C4-2B (cell line): ENCODE data around the gene TMEM214.

ENCODE experiments used
- H3K27ac ChIP-seq: fragments of 450-650 bp; 2 replicates; pipeline ENCODE4 v1.5.1; 2017
- CTCF ChIP-seq: fragments of 450-650 bp; conservative IDR thresholded peaks from 2 replicates; pipeline ENCODE4 v1.5.1; 2017; ENCODE audit warnings: mild to moderate bottlenecking
- ZFX ChIP-seq: fragments of 450-650 bp; IDR thresholded peaks from 2 replicates; pipeline ENCODE4 v1.6.1; 2017

TMEM214 gene

GRCh38 chr2:27051902-27052645, 19.3 kb downstream of the TMEM214 start:
- peak overlapping the region; percentile 68 for H3K27ac ChIP-seq

DNA sequence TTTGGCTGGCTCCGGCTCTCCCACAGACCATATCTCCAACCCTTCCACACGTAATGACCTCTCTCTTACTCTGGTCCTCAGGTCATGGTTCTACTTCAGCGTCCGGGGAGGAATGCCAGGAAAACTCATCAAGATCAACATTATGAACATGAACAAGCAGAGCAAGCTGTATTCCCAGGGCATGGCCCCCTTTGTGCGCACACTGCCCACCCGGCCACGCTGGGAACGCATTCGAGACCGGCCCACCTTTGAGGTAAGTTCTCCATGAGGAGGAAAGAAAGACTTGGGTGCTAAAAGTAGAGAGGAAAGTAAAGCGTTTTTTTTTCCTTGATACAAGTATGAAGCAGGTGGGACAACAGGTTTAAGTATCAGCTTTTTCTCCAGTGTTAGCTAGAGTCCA, 20.6 kb downstream of the TMEM214 start:
- H3K27ac ChIP-seq = no peak overlapping the region
- no peak for TF ChIP-seq ZFX
- TF ChIP-seq CTCF = no peak

More at GRCh38 chr2:27051902-27052645, 19.3 kb downstream of the TMEM214 start:
- TF ChIP-seq CTCF = no peak
- no peak; the same call in 1 of the 2 replicates for TF ChIP-seq ZFX

- no peak overlapping the region for H3K27ac ChIP-seq
- no peak for TF ChIP-seq CTCF
- TF ChIP-seq ZFX = no peak
Observed at GRCh38 chr2:27053776-27054175, 21.0 kb downstream of the TMEM214 start.

DNA sequence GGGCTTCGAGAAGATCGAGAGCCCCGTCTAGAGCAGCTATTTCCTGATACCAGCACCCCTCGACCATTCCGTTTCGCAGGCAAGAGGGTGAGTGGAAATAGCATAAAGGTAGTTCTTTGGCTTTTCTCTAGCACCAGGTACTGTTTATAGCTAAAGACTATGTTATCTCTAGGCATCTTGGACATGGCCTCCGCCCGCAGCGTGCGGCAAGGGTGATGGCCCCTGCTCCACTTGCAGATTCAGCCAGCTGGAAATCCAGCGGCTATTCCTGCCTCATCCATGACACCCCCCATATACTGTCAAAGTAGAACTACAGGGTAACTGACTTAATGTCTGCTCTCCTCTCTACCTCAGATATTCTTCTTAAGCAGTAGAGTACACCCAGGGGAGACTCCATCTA, 22.0 kb downstream of the TMEM214 start:
- H3K27ac ChIP-seq = no peak overlapping the region
- TF ChIP-seq CTCF = no peak
- no peak for TF ChIP-seq ZFX

GRCh38 chr2:27057184-27057583, 24.4 kb downstream of the TMEM214 start:
- no peak for TF ChIP-seq ZFX
- TF ChIP-seq CTCF = no peak
- no peak overlapping the region for H3K27ac ChIP-seq

DNA sequence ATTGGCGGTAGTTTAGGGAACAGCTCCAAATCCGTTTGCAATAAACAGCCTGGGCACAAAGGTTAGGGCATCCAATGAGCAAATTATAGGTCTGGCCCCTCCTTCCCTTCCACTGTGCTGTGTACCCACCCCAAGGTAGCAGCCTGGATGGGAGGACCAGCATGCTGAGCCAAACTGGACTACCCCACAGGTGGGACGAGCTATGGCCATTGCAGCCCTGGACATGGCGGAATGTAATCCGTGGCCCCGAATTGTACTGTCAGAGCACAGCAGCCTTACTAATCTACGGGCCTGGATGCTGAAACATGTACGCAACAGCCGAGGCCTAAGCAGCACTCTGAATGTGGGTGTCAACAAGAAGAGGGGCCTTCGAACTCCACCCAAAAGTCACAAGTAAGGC, 25.4 kb downstream of the TMEM214 start:
- H3K27ac ChIP-seq = no peak overlapping the region
- TF ChIP-seq ZFX (no peak), CTCF (no peak)

- no peak overlapping the region for H3K27ac ChIP-seq
Observed at GRCh38 chr2:27059141-27059820, 26.5 kb downstream of the TMEM214 start.

More at GRCh38 chr2:27059141-27059820, 26.5 kb downstream of the TMEM214 start:
- no peak for TF ChIP-seq ZFX
- no peak for TF ChIP-seq CTCF
